ENCODE measurements around the gene NUAK1. TPM values are rescaled to one million over a fixed set of nuclear protein-coding genes. Genes with fewer than 3 reads are reported as not detected.

NUAK1 gene
- polyA plus RNA-seq, 1 donor from 2014 or later, result 8.3 TPM

- peak overlapping the region; percentile 96 for H3K9ac ChIP-seq (ENCODE audit: low read length)
- no peaks in the 10 kb centered on the region for H3K9me3 ChIP-seq (ENCODE audit: low read length)
- no peaks in the 10 kb centered on the region for H3K9me2 ChIP-seq (ENCODE audit: insufficient read depth, low read length)
- peak overlapping the region; percentile 31 for H2AFZ ChIP-seq (ENCODE audit: low read depth, low read length)
- peak overlapping the region; percentile 94 for H3K4me2 ChIP-seq (ENCODE audit: low read length)
- peak overlapping the region; percentile 93 for H3K4me3 ChIP-seq (ENCODE audit: low read length)
- H3K27me3 ChIP-seq (ENCODE audit: insufficient read depth, low read depth, low read length), result no peaks in the 10 kb centered on the region
- H3K27ac ChIP-seq (ENCODE audit: low read length), result peak overlapping the region; percentile 88
- no peaks in the 10 kb centered on the region for H4K20me1 ChIP-seq (ENCODE audit: insufficient read depth)
- H3K36me3 ChIP-seq (ENCODE audit: insufficient read depth, low read length), result no peaks in the 10 kb centered on the region
- TF ChIP-seq REST (IDR thresholded peaks at IDR 0.05; ENCODE audit: borderline replicate concordance), result no peak
- TF ChIP-seq SMC3 (conservative IDR thresholded peaks at IDR 0.05; ENCODE audit: poor library complexity), result no peak
- TF ChIP-seq POLR2AphosphoS5 (IDR thresholded peaks at IDR 0.05), result no peak
- peaks cover 75% of the 10 kb centered on the region for H3K79me2 ChIP-seq (replicated peaks; ENCODE audit: insufficient read depth, low read length)
- H3F3A ChIP-seq (ENCODE audit: insufficient read depth, low read length, poor library complexity, severe bottlenecking), result no peaks in the 10 kb centered on the region
These were observed 1.0 kb downstream of the NUAK1 start for GRCh38 chr12:106137530-106138356.

GRCh38 chr12:106136263-106136662 is 2.5 kb downstream of the NUAK1 start:
- Histone ChIP-seq H3K9me2 (ENCODE audit: insufficient read depth, low read length) (no peaks in the 10 kb centered on the region), H3K4me3 (ENCODE audit: low read length) (peak overlapping the region; percentile 93), H3K4me2 (ENCODE audit: low read length) (peak overlapping the region; percentile 94), H3K27ac (ENCODE audit: low read length) (peak overlapping the region; percentile 32), H2AFZ (ENCODE audit: low read depth, low read length) (no peak overlapping the region), H3K9ac (ENCODE audit: low read length) (peak overlapping the region; percentile 60), H3K79me2 (replicated peaks; ENCODE audit: insufficient read depth, low read length) (peaks cover 82% of the 10 kb centered on the region), H3K36me3 (ENCODE audit: insufficient read depth, low read length) (no peaks in the 10 kb centered on the region), H3K9me3 (ENCODE audit: low read length) (no peaks in the 10 kb centered on the region), H3K27me3 (ENCODE audit: insufficient read depth, low read depth, low read length) (no peaks in the 10 kb centered on the region), H3F3A (ENCODE audit: insufficient read depth, low read length, poor library complexity, severe bottlenecking) (no peaks in the 10 kb centered on the region), H4K20me1 (ENCODE audit: insufficient read depth) (no peaks in the 10 kb centered on the region)
- TF ChIP-seq SMC3 (conservative IDR thresholded peaks at IDR 0.05; ENCODE audit: poor library complexity), result peak; percentile 97
- TF ChIP-seq CTCF (IDR thresholded peaks at IDR 0.05; ENCODE audit: poor library complexity, severe bottlenecking), result peak; percentile 95
- no peak for TF ChIP-seq REST (IDR thresholded peaks at IDR 0.05; ENCODE audit: borderline replicate concordance)
- TF ChIP-seq EZH2 (IDR thresholded peaks at IDR 0.05; ENCODE audit: borderline replicate concordance, insufficient read depth, low read length, poor library complexity, severe bottlenecking), result no peak
- no peak for TF ChIP-seq POLR2AphosphoS5 (IDR thresholded peaks at IDR 0.05)
- no peak for TF ChIP-seq MXI1 (conservative IDR thresholded peaks at IDR 0.05; ENCODE audit: poor library complexity, severe bottlenecking)
- TF ChIP-seq EP300 (conservative IDR thresholded peaks at IDR 0.05; ENCODE audit: poor library complexity, severe bottlenecking), result no peak
- no peak for TF ChIP-seq TAF1 (IDR thresholded peaks at IDR 0.05; ENCODE audit: low read depth)
- TF ChIP-seq RAD21 (conservative IDR thresholded peaks at IDR 0.05), result peak; percentile 95
